SK-N-SH (cell line): ENCODE results near the gene STXBP1.

Source experiments
- CTCF ChIP-seq: fragments of 200-600 bp; sonication (generic); IDR thresholded peaks from 2 replicates; pipeline ENCODE4 v1.6.1; 2017; ENCODE audit warnings: antibody characterized with exemption, mild to moderate bottlenecking, moderate library complexity
- TF ChIP-seq, protein P1 (sequence below): IDR thresholded peaks from 2 replicates; pipeline ENCODE4 v1.6.1; 2012; ENCODE audit warnings: mild to moderate bottlenecking, low read depth, low read length, moderate library complexity

GRCh38 chr9:127698386-127698785 is 86.3 kb downstream of the STXBP1 start:
- TF ChIP-seq, protein P1, sequence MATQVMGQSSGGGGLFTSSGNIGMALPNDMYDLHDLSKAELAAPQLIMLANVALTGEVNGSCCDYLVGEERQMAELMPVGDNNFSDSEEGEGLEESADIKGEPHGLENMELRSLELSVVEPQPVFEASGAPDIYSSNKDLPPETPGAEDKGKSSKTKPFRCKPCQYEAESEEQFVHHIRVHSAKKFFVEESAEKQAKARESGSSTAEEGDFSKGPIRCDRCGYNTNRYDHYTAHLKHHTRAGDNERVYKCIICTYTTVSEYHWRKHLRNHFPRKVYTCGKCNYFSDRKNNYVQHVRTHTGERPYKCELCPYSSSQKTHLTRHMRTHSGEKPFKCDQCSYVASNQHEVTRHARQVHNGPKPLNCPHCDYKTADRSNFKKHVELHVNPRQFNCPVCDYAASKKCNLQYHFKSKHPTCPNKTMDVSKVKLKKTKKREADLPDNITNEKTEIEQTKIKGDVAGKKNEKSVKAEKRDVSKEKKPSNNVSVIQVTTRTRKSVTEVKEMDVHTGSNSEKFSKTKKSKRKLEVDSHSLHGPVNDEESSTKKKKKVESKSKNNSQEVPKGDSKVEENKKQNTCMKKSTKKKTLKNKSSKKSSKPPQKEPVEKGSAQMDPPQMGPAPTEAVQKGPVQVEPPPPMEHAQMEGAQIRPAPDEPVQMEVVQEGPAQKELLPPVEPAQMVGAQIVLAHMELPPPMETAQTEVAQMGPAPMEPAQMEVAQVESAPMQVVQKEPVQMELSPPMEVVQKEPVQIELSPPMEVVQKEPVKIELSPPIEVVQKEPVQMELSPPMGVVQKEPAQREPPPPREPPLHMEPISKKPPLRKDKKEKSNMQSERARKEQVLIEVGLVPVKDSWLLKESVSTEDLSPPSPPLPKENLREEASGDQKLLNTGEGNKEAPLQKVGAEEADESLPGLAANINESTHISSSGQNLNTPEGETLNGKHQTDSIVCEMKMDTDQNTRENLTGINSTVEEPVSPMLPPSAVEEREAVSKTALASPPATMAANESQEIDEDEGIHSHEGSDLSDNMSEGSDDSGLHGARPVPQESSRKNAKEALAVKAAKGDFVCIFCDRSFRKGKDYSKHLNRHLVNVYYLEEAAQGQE = no peak
- no peak for TF ChIP-seq CTCF
